GM19238 (cell line): ENCODE results near the gene TMEM244.
"Not testable (repeated sequence)": the region's sequence is repeated elsewhere in the genome, so short reads cannot be mapped to it uniquely, and the experiment has no call there.

Experiments used
- DNase-seq: peaks from one replicate; pipeline ENCODE4 v3.0.0; 2011; ENCODE audit warnings: low spot score; ENCODE audit not compliant: insufficient read length

The TMEM244 gene, protein sequence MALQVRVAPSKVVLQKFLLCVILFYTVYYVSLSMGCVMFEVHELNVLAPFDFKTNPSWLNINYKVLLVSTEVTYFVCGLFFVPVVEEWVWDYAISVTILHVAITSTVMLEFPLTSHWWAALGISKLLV

DNA sequence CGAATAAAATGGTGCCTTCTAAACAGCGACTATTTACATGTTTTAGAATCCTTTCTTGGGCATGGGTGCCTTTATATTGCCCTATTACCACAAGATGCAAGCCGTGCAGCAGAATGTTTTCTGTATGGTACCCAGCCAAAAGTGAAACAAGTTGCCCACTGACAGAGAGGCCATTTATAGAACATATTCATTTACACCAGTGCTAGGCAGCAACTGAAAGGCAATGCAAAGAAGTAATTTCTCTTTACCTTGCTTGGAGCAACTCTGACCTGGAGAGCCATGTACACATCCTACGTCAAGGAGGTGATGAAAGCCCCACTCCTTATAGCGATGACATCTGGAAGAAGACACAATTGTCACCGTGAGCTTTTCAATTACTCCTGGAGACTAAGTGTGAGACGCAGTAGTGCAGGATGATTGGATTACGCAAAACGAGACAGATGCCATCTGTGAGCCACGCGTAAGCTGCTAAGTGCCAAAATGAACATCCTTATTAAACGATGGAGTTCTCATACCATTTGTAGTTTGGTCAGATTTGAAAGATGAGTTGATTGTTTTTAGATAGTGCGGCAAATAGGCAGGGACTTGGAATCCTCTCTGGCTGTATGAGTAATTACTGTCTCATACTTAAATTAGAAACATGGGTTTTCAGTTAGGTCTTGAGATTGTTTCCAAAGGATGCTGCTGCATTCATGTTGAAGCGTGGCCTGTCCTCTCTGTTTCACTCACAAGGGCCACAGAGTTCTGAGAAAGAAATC, at the start of gene TMEM244:
Gene TMEM244 (minus strand): TSS at position 408 of the 758 bp plus-strand sequence. CDS start 127 bp downstream, at position 281.
- no peak for DNase-seq

DNA sequence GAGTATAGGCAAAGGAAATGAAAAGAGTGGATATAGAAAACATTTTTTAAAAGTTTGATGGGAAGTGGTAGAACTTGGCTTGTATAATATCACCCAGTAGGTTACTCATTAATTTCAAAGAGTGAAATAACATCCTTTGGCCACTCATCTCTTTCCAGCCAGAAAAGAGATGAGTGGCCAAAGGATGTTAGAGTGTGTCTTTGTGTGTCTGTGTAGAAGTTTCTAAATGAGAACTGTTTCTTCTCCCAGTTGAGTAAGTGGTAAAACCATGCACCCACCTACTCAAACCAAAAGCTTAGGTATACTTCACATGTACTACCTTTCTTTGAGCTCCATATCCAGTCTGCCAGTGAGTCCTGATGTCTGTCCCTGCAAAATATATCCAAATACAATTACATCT, 47.7 kb upstream of the TMEM244 start:
- DNase-seq, result no peak

DNA sequence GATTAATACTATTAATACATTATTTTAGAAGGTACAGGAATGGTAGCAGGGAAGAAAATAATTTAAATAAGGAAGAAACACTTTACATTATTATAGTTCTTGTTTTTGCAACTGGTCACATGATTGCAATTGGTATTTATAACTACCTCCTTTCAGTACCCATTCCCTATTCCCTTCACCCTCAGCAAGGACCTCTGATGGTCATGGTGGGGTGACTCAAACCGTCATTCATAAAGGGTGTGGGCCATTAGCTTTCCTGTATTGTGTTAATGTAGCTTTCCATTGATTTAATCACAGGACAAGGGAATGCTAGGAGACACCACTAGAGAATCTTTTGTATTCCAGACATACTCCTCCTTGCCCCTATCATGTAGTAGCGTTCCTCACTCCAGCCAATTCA, 47.2 kb upstream of the TMEM244 start:
- DNase-seq, result no peak

DNA sequence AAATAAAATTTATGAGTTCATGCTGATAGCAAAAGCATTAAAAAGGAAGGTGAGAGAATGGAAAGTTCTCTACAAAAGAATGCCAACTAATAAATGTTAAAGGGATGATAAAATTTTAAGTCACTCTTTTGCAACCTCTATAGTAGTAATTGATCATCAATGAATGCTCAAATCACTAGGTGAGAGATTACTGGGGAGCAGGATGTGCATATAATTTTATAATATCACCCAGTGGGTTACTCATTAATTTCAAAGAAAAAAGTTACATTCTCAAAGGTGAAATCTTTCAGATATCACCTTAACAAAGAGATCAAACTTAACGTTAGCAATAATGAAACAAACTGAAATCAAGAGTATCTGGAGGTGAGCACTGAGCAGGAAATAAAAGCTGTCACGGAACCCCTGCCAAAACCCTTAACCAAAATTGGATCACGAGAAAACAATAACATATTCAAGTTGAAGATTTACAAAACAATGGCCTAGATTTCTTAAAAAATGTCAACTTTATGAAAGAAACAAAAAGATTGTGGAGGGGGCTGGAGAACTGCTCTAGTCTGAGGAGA, 45.5 kb upstream of the TMEM244 start:
- DNase-seq, result no peak

DNA sequence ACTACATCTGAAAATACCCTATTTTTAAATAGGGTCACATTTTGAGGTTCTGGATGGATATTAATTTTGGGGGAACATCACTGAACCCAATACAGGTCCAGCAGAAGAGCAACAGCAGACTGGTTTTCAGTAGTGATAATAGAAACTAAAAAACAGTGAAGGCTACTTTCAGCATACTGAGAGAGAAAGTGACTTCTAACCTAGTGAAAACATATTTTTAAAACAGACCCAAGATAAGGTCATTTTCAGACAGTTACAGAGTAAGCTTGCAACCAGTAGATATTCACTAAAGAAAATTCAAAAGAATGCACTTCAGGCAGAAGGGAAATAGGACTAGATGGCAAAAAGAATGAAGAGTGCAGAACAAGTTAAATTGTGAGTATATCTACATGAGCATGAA, 42.0 kb upstream of the TMEM244 start:
- no peak for DNase-seq

DNA sequence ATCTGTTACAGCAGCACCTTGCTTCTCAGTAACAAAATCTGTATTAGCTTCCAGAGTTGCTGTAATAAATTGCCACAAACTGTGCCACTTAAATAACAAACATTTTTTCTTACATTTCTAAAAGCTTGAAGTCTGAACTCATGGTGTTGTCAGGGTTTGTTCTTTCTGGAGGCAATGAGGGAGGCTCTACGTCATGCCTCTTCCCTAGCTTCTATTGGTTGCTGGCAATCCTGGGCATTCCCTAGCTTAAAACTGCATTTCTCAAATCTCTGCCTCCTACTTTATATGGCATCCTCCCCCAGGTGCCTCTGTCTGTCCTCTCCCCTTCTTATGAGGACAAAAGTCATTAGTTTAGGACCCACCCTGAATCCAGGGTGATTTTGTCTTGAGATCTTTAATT, 41.6 kb upstream of the TMEM244 start:
- no peak for DNase-seq

DNA sequence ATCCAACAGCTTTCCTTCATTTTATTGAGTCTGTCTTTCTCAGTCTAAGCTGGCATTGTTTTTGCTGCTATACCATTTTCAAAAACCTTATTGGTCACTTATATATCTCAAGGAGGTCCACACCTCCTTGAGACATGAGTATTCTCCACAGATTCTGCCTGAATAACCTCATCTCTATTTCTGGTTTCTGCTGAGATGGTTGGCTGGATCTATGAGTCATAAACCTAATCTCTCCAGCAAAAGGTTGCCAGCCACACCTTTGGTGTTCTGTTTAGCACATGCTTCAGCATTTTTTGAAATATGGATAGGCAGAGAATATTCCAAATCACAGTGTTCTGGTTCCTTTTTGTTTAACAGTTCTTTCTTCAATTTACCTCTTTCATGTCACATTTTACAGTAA, 40.8 kb upstream of the TMEM244 start:
- DNase-seq, result no peak

DNA sequence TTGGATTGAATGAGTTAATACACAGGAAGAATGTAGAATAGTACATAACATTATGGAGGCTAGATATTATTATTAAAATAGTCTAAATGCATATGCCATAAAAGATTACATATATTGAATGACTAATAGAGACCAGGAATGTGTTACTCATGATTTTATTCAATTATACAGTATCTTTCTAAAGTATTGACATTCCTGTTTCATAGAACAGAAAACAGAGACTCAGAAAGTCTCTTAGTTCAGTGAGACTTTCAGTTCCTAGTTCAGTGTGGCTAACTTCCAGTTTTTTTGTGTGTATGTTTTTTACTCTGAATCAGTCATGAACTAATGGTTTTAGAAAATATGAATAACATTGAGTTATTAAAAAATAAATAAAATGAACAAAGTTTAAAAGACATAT, 34.6 kb upstream of the TMEM244 start:
- DNase-seq, result no peak

DNA sequence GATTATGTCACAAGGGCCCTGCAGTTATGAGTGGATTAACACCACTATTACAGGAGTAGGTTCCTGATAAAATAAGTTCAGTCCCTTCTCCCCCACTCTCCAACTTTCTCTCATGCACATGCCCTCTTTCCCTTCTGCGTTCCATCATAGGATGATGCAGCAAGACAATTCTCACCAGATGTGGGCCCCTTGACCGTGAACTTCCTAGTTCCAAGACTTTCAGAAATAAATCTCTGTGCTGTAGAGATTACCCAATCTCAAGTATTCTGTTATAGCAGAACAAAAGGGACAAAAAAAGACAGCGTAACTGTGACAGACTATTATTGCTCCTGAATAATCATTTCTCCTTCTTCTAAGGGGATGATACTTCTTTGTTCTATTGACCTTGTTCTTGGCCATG, 33.8 kb upstream of the TMEM244 start:
- no peak for DNase-seq

DNA sequence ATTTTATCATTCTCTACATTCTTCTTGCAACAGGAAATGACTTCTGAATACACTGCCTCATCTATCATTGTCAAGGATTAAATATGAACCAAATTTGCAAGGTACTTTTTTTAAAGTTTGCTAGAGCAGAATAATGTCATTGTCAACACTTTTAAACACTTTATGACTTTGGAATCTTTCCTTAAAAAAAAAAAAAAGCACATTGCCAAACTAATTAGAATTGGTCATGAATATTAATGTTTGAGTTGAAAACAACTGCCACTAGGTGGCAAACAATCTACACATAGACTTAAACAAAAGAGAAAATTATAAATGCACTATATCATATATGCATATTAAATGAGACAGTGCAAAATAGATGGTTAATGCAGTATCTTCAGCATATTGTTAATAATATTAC, 32.5 kb upstream of the TMEM244 start:
- no peak for DNase-seq

DNA sequence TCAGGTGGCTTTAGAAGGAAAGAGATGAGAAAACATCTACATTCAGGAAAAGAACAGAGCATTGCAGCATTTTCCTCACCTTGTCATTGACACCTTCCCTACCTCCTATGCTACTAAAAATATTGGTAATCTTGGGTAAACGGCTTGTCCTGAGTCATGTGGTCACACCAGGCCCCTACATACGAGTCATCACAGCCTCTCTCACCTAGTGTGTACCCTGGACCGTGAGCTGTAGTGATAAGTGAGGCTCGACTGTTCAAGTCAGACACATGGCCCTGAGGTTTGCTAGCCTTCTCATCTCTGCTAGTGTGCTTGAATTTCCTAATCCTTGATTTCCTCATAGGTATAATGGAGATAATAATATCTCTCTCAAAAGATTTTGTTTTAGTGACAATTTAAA, 29.6 kb upstream of the TMEM244 start:
- no peak for DNase-seq

DNA sequence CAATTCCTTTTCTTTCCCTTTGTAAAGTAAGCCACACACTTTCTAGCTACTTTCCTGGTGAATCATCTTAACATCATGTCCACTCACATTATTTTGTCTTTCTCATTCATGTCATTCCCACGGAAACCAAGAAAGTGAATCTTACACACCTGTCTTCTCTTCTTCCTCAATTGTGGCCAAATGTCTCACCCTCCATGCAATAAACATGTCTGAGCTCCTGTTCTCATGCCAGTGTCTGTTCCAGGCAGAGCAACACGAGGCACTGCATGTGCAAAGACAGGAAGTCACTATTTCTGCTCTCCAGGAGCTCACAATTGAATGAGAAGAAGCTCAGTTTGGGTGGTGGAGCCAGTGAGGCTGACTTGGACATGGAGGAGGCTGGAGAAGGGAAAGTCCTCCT, 29.0 kb upstream of the TMEM244 start:
- DNase-seq, result no peak

DNA sequence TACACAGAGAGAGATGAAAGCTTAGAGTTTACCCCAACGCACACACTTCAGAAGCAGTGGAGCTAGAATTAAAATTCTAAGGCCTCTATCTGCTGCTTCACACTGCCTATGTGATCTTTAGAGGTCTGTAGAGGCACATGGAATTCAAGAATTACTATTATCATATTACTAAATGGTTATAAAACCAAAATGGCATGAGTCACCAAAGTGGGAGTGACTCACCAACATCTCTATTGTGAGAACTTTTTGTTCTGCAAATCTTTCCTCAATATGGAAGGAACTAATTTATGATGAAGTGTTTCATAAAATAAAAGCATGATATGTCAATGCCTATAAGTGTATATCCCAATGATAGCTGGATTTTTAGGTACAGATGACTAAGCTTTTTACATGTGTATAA, 28.5 kb upstream of the TMEM244 start:
- no peak for DNase-seq

DNA sequence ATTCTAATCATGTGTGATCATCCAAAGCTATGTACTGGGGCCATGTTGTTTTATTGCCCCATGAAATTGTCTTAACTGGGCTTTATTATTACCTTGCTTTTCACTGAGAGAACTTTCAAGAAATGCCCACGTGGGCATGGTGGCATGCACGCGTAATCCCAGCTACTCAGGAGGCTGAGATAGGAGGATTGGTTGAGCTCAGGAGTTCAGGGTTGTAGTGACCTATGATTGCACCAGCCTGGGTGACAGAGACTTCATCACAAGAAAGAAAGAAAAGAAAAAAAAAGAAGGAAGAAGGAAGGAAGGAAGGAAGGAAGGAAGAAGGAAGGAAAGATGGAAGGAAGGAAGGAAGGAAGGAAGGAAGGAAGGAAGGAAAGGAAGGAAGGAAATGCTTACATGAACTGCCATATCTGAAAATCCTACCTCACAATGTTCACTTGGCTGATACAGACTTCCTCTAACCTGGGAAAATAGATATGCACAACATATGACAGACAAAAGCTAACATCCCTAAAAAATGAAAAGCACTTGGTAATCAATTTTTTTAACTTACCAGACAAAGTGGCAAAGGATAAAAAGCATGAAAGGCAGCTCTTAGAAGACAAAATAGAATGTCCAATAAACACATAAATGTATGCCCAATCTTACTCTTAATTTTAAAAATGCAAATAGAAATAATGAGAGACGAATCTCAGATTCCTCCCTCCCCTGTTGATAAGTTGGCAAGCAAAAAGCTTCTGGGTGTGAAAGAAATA, 25.5 kb upstream of the TMEM244 start:
- no peak for DNase-seq

DNA sequence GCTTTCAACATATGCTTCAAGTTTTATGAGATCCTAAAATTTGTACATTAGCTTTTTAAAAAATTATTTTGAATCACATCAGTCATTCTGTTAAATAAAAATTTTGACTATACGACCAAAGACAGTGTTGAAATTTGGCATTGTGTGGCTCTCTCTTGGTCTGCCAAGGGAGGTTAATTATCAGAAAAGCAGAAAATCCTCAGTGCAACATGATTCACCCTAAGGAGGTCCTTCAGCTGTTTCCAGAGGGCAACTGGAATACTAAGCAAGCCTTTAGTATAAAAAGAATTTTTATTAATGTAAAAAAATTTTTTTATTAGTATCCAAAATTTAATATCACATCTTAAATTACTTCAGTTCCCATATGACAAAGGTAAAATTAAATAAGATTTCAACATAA, 23.1 kb upstream of the TMEM244 start:
- no peak for DNase-seq

DNA sequence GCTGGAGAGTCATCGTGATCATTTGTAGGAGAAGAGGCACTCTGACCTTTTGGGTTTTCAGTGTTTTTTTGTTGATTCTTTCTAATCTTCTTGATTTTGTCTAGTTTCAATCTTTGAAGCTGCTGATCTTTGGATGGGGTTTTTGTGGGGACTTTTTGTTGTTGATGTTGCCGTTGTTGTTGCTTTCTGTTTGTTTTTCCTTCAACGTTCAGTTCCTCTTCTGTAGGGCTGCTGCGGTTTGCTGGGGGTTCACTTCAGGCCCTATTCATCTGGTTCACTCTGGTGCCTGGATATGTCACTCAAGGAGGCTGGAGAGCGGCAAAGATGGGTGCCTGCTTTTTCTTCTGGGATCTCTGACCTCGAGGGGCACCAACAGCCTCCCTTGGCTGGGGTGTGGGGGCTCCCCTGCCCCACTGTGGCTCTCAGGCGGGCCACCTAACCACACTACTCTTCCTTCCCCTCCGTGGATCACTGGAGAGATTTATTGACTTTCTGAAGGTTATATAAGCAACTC, 21.5 kb upstream of the TMEM244 start:
- DNase-seq, result no peak

DNA sequence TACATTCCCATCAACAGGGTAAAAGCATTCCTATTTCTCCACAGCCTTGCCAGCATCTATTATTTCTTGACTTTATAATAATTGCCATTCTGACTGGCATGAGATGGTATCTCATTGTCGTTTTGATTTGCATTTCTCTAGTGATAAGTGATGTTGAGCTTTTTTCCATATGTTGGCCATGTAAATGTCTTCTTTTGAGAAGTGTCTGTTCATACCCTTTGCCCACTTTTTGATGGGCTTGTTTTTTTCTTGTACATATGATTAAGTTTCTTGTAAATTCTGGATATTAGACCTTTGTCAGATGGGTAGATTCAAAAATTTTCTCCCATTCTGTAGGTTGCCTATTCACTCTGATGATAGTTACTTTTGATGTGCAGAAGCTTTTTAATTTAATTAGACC, 16.8 kb upstream of the TMEM244 start:
- DNase-seq, result not testable (repeated sequence)

DNA sequence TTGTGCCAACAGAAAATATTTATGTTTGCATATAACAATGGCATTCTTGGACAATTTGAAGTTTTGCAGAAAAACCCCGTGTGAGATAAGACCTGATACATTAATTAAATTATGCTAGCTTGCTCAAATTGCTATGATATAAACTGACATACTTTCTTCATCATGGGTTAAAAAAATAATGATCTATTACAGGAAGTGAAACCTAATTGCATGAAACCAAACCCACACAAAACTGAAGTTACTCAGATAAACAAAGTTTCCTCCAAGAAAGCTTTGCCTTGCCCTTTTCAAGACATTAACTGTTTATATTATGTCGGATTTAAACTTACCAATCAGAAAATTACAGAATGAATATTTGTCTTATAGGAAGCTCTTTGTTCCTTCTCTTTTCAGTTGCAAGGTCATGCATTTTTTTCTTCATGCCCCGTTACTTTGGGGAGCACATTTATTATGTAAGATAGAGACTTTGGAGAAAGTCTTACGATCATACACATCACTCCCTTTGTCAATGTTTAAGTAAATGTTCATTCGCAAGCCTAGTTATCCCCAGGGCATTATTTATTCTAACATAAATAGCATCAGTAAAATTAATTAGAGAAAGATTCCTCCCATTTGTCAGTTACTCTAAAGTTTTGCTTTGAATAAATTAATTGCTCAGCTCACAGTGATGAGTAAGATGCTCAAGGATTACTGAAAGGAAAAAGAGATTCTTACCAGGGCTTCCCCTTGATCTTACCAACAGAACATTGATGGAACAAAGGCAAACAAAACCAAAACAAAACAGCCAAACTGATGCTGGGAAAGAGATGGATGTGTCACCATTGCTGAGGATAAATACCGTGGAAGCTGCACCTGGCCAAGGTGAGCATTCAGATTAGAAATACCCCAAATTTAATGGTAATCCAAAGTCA, 14.8 kb upstream of the TMEM244 start:
- no peak for DNase-seq

DNA sequence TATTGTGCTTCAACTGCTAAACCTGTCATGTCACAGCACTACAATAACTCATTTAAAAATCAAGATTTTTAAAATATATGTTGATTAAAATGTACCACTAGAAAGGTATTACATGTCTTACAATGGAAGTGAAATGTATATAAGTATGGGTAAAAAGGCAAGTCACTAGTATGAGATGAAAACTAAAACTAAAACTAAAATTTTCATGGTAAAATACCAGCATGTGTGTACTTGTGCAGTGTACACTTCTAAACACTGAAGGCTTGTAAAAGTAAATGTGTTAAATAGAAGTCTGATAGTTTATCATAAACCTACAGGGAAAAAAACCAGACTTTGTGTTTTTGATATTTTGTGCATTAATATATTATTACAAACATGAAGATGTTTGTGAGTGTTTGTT, 13.7 kb upstream of the TMEM244 start:
- DNase-seq, result no peak

DNA sequence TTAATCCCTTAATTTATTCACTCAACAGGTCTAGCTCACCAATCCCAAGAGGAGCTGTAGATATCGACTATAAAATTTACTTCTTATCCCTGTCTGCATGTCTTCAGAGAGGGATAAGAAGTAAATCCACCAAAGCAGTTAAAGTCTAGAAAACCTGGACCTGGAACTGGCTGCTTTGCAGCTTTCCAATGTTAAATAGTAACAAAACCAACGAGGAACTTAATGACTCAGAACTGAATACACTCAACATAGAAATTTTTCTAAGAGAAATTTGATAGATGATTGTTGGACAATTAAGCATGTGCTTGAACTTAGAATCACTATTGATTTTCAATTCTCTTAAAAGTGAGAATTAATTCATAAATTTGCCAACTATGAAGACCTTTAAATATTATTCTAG, 11.5 kb upstream of the TMEM244 start:
- no peak for DNase-seq

DNA sequence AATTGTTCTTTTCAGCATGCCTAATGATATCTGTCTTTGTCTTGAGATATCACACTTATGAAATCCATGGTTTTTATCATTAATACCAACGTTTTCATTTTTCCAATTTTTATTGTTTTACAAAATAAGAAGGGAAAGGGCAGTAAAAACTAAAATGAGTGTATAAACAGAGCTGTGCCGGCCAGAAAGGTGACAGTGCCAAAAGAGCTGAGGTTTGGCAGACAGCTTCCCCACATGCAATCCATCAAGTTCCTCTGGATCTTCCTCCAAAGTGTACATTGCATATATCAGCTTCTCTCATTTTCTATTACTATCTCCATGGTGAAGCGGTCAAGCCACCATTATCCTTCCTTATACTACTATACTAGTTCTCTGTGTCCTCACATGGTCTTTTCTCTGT, 10.1 kb upstream of the TMEM244 start:
- DNase-seq, result no peak
